Stomach (tissue), 4 donors: Measurements from ENCODE around the gene DERA.

Source experiments
- POLR2A ChIP-seq, 4 donors: fragments of 450-650 bp; IDR thresholded peaks; one replicate each; pipeline ENCODE4 v1.6.1; 2016; ENCODE audit warnings: antibody characterized with exemption in 4 of 4, control low read depth in 2 of 4, mild to moderate bottlenecking in 1 of 4, moderate library complexity in 1 of 4
- TF ChIP-seq, protein P1 (sequence below), 7 experiments: fragments of 450-650 bp in 4 of 7; fragments of 200-600 bp in 3 of 7; sonication (generic) in 3 of 7; IDR thresholded peaks; one replicate each; pipeline ENCODE4 v1.5.1; 2016 to 2019; ENCODE audit warnings: antibody characterized with exemption in 7 of 7, control low read depth in 2 of 7, mild to moderate bottlenecking in 1 of 7

DNA sequence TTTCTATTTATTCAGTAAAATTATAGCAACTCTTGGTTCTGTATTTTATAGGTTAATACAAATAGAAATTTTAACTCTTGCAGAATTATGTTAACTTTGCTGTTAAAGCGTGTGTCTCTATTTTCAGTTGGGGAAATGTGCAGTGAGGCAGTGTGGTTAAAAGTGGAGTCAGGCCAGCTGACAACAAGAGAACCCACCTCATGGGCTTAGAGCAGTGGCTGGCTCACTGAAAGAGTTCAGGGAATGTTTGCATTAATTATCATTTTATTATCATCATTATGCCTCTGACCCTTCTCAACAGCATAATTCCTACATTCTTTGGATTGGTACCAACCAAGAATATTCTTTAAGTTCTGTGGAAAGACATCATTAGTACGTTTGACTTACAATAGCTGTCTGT is 163.8 kb downstream of the DERA start:
- TF ChIP-seq, protein P1, sequence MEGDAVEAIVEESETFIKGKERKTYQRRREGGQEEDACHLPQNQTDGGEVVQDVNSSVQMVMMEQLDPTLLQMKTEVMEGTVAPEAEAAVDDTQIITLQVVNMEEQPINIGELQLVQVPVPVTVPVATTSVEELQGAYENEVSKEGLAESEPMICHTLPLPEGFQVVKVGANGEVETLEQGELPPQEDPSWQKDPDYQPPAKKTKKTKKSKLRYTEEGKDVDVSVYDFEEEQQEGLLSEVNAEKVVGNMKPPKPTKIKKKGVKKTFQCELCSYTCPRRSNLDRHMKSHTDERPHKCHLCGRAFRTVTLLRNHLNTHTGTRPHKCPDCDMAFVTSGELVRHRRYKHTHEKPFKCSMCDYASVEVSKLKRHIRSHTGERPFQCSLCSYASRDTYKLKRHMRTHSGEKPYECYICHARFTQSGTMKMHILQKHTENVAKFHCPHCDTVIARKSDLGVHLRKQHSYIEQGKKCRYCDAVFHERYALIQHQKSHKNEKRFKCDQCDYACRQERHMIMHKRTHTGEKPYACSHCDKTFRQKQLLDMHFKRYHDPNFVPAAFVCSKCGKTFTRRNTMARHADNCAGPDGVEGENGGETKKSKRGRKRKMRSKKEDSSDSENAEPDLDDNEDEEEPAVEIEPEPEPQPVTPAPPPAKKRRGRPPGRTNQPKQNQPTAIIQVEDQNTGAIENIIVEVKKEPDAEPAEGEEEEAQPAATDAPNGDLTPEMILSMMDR (IDR thresholded peaks at IDR 0.05), result no peak
- no peak for TF ChIP-seq POLR2A (IDR thresholded peaks at IDR 0.05)
